ENCODE measurements around the gene TMEM184A. TPM values are rescaled to one million over a fixed set of nuclear protein-coding genes. Genes with fewer than 3 reads are reported as not detected.

Gene TMEM184A
- total RNA-seq, 1 donor from 2014 or later, result 3.4 TPM

DNA sequence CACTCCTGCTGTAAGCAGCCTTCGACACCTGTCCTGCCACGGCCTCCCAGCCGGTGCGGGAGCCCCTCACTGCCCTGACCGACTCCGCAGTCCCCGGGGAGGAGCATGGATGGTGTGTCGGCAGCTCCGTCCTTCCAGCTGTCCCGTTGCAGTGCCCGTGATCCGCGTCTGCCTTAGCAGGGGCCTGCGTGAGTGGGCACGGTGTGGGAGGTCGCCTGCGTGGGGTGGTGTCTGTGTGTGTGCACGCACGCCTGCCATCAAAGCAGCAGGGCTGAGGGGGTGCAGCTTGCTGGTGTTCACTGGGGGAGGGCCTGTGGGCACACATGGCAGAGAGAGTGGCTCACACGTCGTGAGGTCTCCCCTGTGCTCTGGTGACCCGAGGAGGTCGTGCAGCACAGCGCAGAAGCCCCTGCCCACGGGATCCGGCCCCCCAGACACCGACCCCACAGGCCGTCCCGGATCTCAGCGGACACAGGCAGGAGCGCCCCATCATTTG is 15.2 kb downstream of the TMEM184A start:
- no peak for DNase-seq (ENCODE audit: low spot score)

GRCh38 chr7:1539882-1540775 is 15.9 kb downstream of the TMEM184A start:
- DNase-seq (ENCODE audit: low spot score), result no peak

GRCh38 chr7:1539181-1539881 is 16.7 kb downstream of the TMEM184A start:
- DNase-seq (ENCODE audit: low spot score), result peak; percentile 61

DNA sequence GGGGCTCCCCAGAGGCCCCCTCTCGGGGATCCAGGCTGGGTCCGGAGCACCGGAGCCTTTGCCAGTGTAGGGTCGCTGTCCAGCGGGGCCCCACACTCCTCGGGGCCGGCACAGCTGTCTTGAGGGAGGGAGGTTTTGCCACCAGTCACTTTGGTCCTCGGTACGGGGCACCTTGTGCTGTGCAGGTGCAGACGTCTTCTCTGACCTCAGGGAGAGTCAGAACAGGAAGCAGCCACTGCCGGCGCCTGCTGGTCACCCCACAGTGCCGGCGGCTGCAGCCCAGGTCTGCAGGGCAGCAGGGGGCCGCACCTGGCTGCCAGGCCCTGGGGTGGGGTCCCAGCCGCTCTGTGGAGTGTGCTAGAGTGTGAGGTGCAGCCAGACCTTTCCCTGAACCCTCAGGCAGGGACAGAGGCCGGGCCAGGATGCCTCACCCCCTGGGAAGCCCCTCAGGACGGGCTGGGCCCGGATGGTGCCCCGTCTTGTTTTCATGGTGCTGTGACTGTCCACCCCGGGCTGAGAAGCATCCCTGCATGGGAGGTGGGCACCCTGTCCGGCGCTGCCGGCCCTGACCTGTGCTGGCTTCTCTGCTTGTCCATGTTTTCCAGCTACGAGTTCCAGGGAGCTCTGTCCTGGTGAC is 17.3 kb downstream of the TMEM184A start:
- DNase-seq (ENCODE audit: low spot score), result no peak

DNA sequence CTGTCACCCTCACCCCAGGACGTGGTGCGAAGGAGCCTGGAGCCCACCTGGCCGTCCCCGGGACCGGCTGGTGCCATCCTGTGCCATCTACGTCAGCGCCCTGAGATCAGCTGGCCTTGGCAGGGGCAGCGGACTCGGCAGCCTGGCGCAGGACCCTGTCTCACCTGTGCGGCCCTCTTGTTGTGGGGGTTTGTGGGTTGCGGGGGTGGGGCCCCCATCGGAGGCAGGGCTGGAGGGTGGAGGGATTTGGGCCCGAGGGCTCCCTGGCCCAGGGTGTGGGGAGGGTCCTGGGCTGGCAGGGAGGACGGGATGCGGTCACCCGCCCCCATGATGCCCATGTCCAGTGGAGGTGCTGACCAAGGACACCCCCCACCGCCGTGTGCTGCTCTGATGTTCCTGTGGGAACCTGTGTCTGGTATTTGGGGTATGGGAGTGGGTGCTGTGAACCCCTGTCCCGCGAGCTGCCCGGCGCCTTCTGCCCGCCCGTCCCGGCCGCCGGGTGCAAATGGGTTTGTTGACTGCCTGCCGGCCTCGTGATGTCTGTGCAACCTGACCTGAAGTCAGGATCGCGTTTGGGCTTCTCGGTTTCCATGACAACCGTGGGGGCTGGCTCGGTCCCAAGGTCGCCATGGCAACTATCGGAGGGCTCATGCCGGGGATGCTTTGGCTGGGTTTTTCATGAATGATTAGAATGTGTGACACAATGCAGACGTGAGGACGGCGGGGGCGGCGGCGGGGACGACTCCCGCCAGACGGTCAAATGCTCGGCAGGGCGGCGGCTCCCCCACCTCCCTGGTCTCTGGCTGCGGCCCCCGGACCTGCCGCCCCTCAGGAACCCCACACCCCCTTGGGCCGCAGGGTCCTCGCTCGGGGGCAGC is 18.2 kb downstream of the TMEM184A start:
- peak; percentile 96 for DNase-seq (ENCODE audit: low spot score)

GRCh38 chr7:1536743-1537534 is 19.1 kb downstream of the TMEM184A start:
- peak; percentile 99 for DNase-seq (ENCODE audit: low spot score)

- no peak for DNase-seq (ENCODE audit: low spot score)
Observed at GRCh38 chr7:1536455-1536742, 19.6 kb downstream of the TMEM184A start.

GRCh38 chr7:1535701-1536454 is 20.1 kb downstream of the TMEM184A start:
- DNase-seq (ENCODE audit: low spot score), result no peak

- no peak for DNase-seq (ENCODE audit: low spot score)
Observed at GRCh38 chr7:1535100-1535458, 20.9 kb downstream of the TMEM184A start.

DNA sequence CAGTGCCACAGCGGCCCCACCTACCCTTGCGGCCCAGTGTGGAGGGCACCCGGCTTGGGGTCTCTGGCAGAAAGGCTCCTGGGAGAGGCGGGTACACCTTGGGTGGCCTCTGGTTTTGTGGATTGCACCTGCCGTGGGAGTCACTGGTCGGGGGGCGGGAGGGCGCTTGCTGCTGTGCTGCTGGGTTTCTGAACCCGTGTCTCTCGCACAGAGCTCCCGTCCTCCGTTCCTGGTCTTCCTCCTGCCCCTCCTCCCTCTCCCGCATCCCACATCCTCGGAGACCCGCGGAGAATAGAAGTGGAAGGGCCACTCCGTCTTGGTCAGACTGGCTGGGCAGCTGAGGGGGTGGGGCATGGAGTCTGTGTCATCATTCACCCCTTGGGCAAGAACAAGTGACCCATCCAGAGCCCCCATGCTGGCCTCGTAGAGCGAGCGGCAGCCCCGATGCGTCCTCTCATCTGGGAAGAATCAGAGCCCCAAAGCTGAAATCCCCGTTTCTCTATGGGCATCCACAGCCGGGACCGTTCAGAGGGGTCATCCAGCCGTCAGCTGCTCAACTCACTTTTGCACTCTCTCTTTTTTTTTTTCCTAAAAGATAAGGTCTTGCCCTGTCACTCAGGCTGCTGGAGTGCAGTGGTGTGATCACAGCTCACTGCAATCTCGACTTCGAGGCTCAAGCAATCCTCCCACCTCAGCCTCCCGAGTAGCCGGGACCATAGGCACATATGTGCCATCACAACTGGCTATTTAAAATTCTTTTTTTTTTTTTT is 21.5 kb downstream of the TMEM184A start:
- DNase-seq (ENCODE audit: low spot score), result no peak

DNA sequence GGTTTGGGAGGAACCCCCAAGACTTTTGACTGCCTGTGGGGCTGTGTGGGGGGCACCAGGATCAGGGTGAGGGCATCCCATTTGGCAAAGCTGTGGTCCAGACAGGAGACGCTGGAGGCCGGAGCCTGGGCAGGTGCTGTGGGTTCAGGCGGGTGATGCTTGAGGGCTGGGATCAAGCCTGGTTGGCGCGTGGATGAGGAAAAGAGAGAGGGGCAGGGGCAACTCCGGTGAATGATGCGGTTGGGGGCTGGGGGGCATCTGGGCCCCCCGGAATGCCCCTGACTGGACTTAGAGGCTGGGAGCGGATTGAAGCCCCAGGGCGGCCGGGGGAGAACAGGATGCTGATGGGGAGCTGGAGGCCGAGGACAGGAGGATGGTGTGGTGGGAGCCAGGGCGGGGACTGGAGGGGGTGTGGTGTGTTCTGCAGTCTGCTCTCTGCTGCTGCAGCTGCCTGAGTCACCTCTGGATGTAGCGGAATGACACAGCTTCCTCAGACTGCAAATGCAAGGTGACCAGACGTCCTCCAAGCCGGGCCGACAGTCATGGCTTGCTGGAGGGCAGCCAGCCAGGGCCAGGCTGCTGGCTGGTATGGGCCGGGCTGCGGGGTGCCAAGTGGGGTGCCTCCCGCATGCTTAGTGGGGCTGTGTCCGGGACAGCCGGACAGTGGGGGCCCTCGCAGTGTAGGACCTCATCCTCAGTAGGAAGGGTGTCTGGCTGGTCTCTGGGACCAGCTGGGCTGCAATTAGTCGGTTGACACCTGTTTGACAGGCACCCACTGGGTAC is 22.3 kb downstream of the TMEM184A start:
- peak; percentile 44 for DNase-seq (ENCODE audit: low spot score)

DNA sequence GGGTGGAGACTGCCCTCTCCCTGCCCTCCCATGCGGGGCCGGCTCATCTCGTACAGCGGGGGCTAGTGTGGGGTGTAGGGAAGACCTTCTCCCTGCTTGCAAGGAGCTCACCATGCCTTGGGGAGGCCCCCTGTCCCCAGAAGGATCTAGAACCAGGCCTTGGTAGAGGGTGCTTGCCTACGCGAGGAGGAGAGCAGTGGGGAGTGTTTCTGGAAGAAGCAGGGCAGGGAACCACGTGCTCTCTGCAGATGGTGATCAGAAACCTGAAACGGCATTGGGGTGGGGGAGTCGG is 22.8 kb downstream of the TMEM184A start:
- DNase-seq (ENCODE audit: low spot score), result no peak

GRCh38 chr7:1532456-1533254 is 23.4 kb downstream of the TMEM184A start:
- peak; percentile 85 for DNase-seq (ENCODE audit: low spot score)

DNA sequence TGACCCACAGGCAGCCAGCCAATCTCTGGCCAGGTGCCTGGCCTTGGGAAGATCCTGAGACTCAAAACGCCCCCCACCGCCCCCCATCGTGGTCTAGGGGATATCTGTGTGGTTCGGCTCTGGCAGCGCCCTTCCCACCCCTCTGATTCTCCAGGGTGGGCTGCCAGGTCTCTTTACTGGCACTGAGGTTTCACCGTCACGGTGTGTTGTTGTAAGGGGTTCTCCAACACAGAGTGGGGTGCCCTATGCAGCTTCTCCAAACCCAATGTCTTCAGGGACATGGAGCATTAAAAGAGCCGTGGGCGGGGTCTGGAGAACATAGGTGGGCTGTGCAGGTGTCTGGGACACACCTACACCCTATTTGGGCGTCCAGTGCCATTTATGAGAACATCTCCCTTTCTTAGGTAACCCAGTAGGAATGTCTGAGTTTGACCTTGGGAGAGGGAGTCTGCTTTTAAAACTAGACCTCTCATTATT is 24.0 kb downstream of the TMEM184A start:
- DNase-seq (ENCODE audit: low spot score), result peak; percentile 23

DNA sequence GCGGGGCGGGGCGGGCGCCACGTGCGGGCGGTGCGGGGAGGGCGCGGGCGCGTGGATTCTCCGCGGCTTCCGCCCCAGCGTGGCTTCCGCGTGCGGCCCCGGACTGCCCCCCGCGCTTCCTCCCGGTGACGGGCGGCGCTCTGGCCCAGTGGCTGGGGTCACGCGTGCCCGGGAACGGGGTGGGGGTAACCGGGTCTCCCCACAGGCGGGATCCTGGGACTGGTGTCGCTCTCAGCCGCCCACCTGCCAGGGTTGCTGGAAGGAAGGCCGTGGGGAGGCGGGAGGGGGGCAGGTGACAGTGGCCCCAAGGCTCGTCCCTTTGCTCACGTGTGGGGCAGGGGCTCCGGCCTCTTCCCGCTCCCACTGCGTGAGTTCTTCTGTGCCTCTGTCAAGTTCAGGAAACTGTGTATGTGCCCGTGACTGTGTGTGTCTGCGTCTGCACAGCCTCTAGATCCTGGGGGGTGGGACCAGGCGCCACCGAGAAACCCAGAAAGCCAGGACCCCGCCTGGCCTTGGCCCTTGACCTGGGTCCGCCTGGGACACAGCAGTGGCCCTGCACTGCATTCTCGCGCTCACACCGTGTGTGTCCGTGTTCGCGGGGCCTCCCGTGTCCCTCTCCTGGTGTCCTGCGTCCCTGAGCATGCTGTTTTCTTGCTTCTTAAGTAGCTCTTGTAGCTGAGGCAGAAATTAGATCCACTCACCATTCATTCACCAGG is 24.6 kb downstream of the TMEM184A start:
- DNase-seq (ENCODE audit: low spot score), result peak; percentile 50

GRCh38 chr7:1530946-1531262 is 25.1 kb downstream of the TMEM184A start:
- no peak for DNase-seq (ENCODE audit: low spot score)
